ENCODE results near the gene ING1.
"Not testable (repeated sequence)": the region's sequence is repeated elsewhere in the genome, so short reads cannot be mapped to it uniquely, and the experiment has no call there.

Gene ING1

DNA sequence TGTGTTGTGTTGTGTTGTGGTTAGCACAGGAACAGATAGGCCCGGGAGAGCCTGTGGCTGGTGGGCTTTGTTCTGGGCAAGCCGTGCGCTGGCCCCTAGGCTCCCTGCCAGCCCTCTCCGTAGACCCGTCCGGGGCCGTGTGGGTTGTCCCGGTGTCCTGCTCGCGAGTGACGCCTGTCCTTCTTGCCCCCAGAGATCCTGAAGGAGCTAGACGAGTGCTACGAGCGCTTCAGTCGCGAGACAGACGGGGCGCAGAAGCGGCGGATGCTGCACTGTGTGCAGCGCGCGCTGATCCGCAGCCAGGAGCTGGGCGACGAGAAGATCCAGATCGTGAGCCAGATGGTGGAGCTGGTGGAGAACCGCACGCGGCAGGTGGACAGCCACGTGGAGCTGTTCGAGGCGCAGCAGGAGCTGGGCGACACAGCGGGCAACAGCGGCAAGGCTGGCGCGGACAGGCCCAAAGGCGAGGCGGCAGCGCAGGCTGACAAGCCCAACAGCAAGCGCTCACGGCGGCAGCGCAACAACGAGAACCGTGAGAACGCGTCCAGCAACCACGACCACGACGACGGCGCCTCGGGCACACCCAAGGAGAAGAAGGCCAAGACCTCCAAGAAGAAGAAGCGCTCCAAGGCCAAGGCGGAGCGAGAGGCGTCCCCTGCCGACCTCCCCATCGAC, 5.7 kb downstream of the ING1 start:
- DNase-seq, result no peak

GRCh38 chr13:110722971-110723370, 9.5 kb downstream of the ING1 start:
- no peak for DNase-seq

DNA sequence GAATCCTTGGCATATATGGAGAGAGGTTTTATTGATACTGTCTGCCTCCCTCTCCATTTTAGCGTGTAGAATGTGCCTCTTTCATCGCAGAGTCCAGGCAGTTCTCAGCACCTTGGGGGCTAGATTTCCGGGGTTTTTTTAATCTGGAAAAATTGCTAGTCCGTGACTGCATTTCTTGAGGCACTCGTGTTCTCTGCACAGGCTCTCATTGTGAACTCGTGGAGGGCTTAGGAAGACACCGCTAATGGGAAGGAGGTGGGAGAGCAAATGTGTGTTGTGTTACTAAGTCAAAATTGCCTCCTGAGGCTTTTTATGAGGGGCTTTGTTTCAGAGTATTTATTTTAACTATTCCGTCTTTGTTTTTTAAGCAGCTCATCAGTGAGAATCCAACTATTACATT, 10.1 kb downstream of the ING1 start:
- no peak for DNase-seq

GRCh38 chr13:110726153-110726552, 12.7 kb downstream of the ING1 start:
- DNase-seq, result not testable (repeated sequence)

GRCh38 chr13:110726726-110727125, 13.2 kb downstream of the ING1 start:
- no peak for DNase-seq

GRCh38 chr13:110731072-110731471, 17.6 kb downstream of the ING1 start:
- no peak for DNase-seq

DNA sequence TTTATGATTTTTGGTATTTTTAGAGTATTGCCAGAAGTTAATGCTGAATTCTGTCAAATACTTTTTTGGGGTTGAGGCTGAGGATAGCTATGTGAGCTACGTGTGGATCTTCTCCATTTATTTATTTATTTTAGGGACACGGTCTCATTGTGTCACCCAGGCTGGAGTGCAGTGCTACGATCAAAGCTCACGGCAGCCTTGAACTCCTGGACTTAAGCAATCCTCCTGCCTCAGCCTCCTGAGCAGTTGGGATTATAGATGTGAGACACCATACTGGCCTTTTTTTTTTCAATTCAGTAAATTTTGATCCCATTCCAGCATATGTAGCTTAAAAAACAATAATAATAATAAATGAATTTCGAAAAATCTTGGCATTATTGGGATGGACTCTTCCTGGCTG, 21.1 kb downstream of the ING1 start:
- no peak for DNase-seq

- DNase-seq, result no peak
Measured at GRCh38 chr13:110737555-110737954, 24.1 kb downstream of the ING1 start.

- no peak for DNase-seq
Measured at GRCh38 chr13:110743687-110744086, 30.2 kb downstream of the ING1 start.

DNA sequence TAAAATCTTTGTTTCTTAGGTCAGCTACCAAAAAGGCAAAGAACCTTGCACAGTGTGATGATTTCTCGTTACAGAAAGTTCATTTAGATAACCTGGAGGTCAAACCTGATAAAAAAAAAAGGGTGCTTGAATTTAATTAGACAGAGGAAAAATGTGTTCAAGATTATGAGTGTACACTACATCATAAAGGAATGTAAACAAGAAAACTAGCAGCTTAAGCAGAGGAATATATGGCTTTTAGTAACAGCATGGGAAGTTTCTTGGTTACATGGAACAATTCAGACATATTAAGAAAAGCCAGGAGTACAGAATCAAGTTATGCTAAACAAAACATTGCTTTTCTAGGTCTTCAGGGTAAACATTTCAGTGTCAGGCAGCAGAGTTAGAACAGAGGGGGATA, 32.9 kb downstream of the ING1 start:
- no peak for DNase-seq

GRCh38 chr13:110748271-110748670, 34.8 kb downstream of the ING1 start:
- no peak for DNase-seq

DNA sequence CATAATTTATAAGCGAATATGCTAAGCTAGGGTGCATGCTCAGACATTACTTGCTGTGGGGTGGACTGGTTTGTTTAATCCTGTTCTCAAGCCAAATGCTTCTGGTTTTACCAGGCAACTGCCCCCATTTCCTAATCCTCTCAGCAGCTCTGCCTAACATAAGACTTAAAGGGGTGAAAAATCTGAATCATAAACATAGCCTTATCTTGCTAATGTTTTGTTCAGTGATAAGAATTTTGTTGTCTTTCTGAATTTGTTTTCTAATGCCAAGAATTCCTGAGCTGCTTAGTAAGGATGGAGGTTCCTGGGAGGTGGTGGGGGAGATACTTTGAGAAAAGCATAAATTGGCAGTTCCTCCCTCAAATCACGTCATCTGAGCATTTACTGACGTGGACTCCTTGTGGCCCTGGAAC, 42.7 kb downstream of the ING1 start:
- DNase-seq, result no peak

DNA sequence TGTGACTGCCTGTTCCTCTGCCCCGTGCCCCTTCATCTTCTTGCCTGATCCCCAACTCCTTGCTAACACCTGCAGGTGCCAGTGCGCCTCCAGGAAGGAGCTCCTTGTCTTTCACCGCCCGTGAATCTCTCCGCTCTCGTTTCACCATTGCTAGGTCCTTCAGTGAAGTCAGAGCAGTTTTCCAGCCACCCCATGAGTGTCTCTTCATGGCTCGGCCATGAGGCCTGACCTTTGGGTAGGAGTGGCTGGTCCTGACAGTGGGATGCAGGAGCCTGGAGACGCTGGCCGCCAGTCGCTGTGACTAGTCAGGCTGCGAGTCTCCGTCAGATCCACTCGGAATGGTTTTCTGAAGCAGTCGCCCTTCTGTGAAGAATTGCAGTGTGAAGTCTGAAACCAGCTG, 43.8 kb downstream of the ING1 start:
- no peak for DNase-seq

GRCh38 chr13:110758195-110758805, 44.8 kb downstream of the ING1 start:
- no peak for DNase-seq

GRCh38 chr13:110759710-110760109, 46.2 kb downstream of the ING1 start:
- DNase-seq, result no peak

- DNase-seq, result no peak
Measured at GRCh38 chr13:110760611-110761010, 47.1 kb downstream of the ING1 start.

- DNase-seq, result no peak
Measured at GRCh38 chr13:110766671-110767430, 53.4 kb downstream of the ING1 start.

DNA sequence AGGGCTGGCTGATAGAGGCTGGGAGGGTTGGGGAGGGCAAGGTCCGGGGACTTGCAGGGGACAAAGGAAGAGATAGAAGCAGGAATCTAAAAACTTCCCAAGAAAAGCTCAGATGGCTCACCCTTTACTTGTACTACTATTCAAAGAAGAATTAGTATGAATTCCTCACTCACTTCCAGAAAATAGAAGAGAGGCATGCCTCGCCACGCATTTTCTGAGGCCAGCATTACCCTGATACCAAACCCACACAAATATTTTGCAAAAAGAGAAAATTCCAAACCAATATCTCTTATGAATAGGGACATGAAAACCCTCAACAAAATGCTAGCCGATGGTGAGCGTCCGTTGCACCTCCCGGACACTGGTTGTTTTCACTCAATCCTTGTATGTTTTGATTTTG, 54.0 kb downstream of the ING1 start:
- no peak for DNase-seq

GRCh38 chr13:110769097-110769496, 55.6 kb downstream of the ING1 start:
- DNase-seq, result no peak

GRCh38 chr13:110770678-110771077, 57.2 kb downstream of the ING1 start:
- DNase-seq, result no peak

- DNase-seq, result no peak
Measured at GRCh38 chr13:110771194-110771593, 57.7 kb downstream of the ING1 start.

DNA sequence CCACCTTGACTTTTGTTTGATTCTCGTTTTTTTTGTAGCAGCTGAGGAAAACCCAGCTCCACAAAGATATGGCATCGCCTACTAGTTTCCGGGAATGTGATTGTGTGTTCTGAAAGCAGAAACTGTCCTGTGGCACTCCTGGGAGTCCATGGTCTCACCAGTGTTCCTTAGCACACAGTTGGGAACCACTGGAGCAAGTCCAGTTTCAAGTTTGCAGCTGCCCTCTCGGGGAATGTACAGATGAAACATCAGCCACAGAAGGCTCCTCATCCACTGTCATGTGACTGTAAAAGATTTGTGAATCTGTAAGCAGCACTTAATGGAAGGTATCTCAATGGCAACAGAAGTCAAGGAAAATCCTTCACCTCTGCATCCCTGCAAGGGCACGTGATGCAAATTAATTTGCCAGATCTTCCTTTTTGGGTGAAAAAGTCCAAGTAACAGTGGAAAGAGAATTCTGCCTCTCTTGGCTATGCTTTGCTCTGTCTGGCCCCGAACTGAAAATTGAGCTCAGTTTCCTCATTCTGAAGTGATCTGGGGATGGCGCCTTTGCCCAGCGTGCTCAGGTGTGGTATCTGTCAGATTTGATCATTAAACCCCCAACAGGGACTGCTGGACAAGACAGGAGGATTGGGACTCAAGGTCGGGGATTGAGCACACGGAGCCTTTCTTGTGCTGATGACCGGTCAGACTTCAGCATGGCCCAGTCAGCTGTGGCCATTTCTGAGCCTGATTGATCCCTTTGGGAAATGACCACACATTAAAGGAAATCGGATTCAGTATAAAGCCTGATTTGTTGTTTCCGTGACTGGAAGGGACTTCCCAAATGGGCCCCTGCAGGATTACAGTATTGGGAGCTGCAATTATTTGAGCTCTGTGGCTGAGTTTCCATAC, 58.8 kb downstream of the ING1 start:
- DNase-seq, result no peak

Data from bone marrow (tissue), 2 donors.